ENCODE measurements around the gene RRAGD. TPM values are rescaled to one million over a fixed set of nuclear protein-coding genes. Genes with fewer than 3 reads are reported as not detected.

Gene RRAGD
- total RNA-seq, 1 donor from 2014 or later = 1.2 TPM

- DNase-seq = no peak
Observed at GRCh38 chr6:89339565-89339964, 72.5 kb downstream of the RRAGD start.

GRCh38 chr6:89335164-89335563 lies 76.9 kb downstream of the RRAGD start:
- peak; percentile 61 for DNase-seq

GRCh38 chr6:89330910-89331309 lies 81.2 kb downstream of the RRAGD start:
- no peak for DNase-seq

GRCh38 chr6:89328976-89329375 lies 83.1 kb downstream of the RRAGD start:
- no peak for DNase-seq

GRCh38 chr6:89324304-89324703 lies 87.8 kb downstream of the RRAGD start:
- DNase-seq = no peak

GRCh38 chr6:89323511-89323971 lies 88.5 kb downstream of the RRAGD start:
- peak; percentile 81 for DNase-seq

- DNase-seq = no peak
Observed at GRCh38 chr6:89321131-89321970, 90.7 kb downstream of the RRAGD start.

GRCh38 chr6:89320012-89320559 lies 92.0 kb downstream of the RRAGD start:
- DNase-seq = no peak

GRCh38 chr6:89317067-89317466 lies 95.0 kb downstream of the RRAGD start:
- no peak for DNase-seq

- no peak for DNase-seq
Observed at GRCh38 chr6:89315249-89315885, 96.7 kb downstream of the RRAGD start, which contains the start of gene GABRR2. GABRR2 (minus strand) TSS chr6:89315299; CDS start chr6:89315165, 134 bp downstream.

GRCh38 chr6:89314692-89315091 lies 97.4 kb downstream of the RRAGD start:
- no peak for DNase-seq

Other genes with a start within 250 kb of the RRAGD start
- gene GABRR1, start 194.9 kb downstream of the RRAGD start, total RNA-seq = not detected in 2 replicates
- 0.14 and 0.51 TPM in 2 replicates for gene GABRR2, start 97.0 kb downstream of the RRAGD start, total RNA-seq
- 48.2 and 65.5 TPM in 2 replicates for gene UBE2J1, start 59.6 kb downstream of the RRAGD start, total RNA-seq
- gene ANKRD6, start 20.9 kb upstream of the RRAGD start, total RNA-seq = 12.1 and 13.6 TPM in 2 replicates
- 16.0 and 20.6 TPM in 2 replicates for gene LYRM2, start 226.5 kb upstream of the RRAGD start, total RNA-seq